GM10847 (cell line): ENCODE measurements around the gene TTC3.

ENCODE experiments used
- POLR2A ChIP-seq: IDR thresholded peaks from 2 replicates; pipeline ENCODE4 v1.6.1; 2011; ENCODE audit not compliant: insufficient read length; ENCODE audit errors: extremely low read depth

TTC3 gene

GRCh38 chr21:37220433-37220980 lies 147.5 kb downstream of the TTC3 start:
- TF ChIP-seq POLR2A: no peak

DNA sequence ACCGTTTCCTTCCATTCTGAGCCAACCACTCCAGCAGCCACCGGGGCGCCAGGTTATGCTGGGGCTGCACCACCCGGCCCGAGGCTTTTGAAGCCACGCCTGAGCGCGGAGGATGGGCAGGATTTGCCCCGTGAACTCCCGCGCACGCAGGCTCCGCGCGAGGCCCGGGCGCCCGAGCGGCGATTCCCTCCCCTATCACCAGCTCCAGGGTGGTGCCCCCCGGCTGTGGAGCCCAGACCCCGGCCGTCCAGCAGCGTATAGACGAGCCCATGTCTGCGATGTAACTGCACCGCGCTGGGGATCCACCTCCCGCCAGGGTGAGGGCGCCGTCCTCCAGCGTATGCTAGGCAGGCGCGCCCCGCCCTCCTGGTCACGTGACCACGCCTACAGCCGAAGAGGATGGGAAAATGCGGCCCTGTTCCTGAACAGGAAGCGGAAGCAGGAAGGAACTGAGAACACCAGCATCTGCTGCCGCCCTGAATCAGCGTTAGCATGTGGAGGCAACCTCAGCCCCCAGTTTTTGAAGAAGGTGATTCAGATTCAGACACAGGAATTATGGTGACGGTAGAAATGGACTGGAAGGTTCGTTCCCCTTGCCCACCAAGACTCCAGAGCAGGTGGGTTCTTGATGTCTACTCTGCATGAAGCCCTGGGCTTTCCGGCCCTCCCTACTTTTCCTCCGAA lies 148.1 kb downstream of the TTC3 start:
- peak; percentile 59 for TF ChIP-seq POLR2A

DNA sequence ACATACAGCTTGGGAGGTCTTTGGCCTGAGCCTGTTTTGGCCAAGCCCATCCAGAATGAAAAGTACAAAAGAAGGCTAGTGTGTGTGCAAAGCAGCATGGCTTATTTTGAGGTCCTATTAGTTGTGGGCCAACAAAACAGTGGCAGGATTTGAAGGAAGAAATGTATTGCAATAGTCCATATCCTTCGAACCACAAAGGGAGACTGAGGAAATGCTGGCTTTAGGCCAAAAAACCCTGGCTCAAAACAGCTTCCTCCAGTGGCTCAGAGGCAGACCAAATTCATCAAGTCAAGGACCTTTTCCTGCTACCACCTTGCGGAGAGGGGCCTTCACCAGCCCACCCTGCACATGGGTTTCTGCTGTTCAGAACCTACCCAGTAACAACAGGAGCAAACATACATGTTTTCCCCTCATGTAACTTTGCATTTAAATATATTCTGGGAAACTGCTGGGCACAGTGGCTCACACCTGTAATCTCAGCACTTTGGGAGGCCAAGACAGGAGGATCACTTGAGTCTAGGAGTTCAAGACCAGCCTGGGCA lies 150.8 kb downstream of the TTC3 start:
- TF ChIP-seq POLR2A: no peak

GRCh38 chr21:37224861-37225839 lies 152.1 kb downstream of the TTC3 start:
- no peak for TF ChIP-seq POLR2A

GRCh38 chr21:37226041-37226920 lies 153.2 kb downstream of the TTC3 start:
- no peak for TF ChIP-seq POLR2A

GRCh38 chr21:37227071-37228002 lies 154.3 kb downstream of the TTC3 start:
- no peak for TF ChIP-seq POLR2A

GRCh38 chr21:37228003-37228400 lies 154.9 kb downstream of the TTC3 start:
- TF ChIP-seq POLR2A: no peak

- no peak for TF ChIP-seq POLR2A
Measured at GRCh38 chr21:37230632-37231248, 157.7 kb downstream of the TTC3 start.

- no peak for TF ChIP-seq POLR2A
Measured at GRCh38 chr21:37231249-37231645, 158.2 kb downstream of the TTC3 start.

DNA sequence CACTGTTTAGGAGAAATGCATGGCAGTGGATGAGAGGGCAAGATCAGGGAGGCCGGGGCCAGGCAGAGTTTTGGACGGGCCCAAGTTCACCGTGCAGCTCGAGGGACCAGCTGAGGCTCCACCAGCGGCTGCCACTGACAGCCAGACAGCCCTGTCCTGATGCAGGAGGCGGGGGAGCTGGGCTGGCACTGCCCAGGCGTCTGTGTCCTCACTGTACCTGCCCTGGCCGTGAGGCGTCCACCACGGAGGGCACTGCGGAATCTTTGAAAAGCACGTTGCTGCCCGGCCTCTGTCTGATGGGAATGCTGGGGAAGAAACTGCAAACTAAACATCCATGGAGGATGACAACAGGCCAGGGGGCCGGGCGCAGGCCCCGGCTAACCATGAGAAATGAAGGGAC lies 158.6 kb downstream of the TTC3 start:
- TF ChIP-seq POLR2A: no peak

GRCh38 chr21:37232274-37233018 lies 159.4 kb downstream of the TTC3 start:
- no peak for TF ChIP-seq POLR2A

GRCh38 chr21:37233551-37234146 lies 160.6 kb downstream of the TTC3 start:
- TF ChIP-seq POLR2A: no peak

DNA sequence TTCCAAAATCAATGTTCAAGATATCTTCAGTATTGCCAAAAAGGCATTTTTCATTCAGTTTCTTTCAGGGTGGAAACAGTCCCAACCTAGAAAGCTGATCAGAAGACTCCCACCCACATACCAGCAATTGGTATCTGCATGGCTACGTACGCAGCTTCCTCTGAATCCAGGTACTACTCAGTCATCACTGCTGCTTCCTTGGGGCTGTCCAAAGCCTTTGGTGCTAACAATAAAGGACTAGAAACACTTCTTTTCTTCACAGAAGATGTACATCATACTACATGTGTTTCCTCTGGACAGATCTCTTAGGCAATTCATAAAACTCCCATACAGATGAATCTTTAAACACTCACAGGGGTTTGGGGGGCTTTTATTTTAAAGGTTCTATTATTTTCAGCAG lies 164.3 kb downstream of the TTC3 start:
- TF ChIP-seq POLR2A: no peak
